Measurements from ENCODE around the gene CENPP.

The CENPP gene

DNA sequence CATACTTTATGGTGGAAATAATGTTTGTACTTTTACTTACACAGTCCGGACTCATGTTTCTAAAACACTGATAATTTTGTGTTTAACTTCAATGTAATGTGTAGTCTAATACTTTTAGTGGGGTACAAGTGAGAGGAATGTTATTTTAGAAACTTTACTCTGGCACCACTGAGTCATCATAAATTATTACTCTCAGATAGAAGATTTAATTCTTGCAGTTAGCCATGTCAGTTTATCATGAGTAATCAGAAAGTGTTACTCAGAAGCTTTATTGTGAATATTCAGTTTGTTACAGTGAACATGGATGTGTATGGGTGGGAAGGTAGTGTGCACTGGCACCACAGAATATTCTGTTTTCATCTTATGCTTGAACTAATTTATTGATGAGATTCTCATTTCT, 58.6 kb downstream of the CENPP start:
- H3K4me3 ChIP-seq (ENCODE audit: low read depth, low read length), result no peak overlapping the region
- no peak for TF ChIP-seq MYC (IDR thresholded peaks at IDR 0.05; ENCODE audit: low read depth, low read length)
- TF ChIP-seq, protein P1, sequence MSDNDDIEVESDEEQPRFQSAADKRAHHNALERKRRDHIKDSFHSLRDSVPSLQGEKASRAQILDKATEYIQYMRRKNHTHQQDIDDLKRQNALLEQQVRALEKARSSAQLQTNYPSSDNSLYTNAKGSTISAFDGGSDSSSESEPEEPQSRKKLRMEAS (IDR thresholded peaks at IDR 0.05; ENCODE audit: low read depth, low read length), result no peak
- TF ChIP-seq, protein P2, sequence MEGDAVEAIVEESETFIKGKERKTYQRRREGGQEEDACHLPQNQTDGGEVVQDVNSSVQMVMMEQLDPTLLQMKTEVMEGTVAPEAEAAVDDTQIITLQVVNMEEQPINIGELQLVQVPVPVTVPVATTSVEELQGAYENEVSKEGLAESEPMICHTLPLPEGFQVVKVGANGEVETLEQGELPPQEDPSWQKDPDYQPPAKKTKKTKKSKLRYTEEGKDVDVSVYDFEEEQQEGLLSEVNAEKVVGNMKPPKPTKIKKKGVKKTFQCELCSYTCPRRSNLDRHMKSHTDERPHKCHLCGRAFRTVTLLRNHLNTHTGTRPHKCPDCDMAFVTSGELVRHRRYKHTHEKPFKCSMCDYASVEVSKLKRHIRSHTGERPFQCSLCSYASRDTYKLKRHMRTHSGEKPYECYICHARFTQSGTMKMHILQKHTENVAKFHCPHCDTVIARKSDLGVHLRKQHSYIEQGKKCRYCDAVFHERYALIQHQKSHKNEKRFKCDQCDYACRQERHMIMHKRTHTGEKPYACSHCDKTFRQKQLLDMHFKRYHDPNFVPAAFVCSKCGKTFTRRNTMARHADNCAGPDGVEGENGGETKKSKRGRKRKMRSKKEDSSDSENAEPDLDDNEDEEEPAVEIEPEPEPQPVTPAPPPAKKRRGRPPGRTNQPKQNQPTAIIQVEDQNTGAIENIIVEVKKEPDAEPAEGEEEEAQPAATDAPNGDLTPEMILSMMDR (IDR thresholded peaks at IDR 0.05; ENCODE audit: low read depth, low read length), result no peak
- no peak for TF ChIP-seq POLR2A (IDR thresholded peaks at IDR 0.05; ENCODE audit: extremely low read depth, insufficient read length)
- no peak for DNase-seq (ENCODE audit: low read depth)

DNA sequence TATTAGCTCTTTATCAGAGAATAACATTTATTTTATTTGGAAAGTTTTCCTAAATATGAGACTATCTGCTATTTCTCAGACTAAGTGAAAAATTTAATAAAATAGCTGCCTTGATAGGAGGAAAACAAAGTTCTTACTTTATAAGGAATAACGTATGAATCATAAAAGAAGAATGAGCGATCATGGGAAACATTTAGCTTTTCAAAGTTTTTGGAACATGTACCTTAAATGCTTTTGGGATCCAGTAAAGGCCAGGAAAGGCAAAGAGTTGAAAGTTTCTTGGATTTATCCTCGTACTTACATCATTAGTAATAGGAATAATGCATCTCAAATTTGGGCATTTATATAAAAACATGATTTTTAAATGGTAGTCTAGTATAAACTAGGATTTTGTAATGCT, 59.2 kb downstream of the CENPP start:
- H3K4me3 ChIP-seq (ENCODE audit: low read depth, low read length), result no peak overlapping the region
- DNase-seq (ENCODE audit: low read depth), result no peak
- TF ChIP-seq, protein P2 (IDR thresholded peaks at IDR 0.05; ENCODE audit: low read depth, low read length), result no peak
- TF ChIP-seq MYC (IDR thresholded peaks at IDR 0.05; ENCODE audit: low read depth, low read length), result no peak

DNA sequence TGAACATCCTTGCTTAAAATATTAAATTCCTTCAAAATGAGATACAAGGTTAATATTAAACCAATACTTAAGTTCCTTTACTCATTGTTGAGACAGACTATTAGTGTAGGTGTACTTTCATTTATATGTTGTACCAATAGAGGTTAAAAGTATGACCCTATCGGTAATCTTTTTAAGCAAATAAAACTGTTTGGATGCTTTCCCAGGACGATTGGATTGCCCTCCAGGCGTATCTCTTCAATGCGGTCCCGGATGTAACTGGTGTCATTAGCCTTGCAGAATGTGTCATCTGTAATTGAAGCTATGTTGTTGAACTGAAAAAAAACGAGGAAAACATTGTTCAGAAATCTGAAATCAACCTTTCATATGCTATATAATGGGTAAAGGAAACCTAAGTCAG, 59.7 kb downstream of the CENPP start:
- TF ChIP-seq MYC (IDR thresholded peaks at IDR 0.05; ENCODE audit: low read depth, low read length), result no peak
- TF ChIP-seq, protein P1 (IDR thresholded peaks at IDR 0.05; ENCODE audit: low read depth, low read length), result no peak
- TF ChIP-seq, protein P2 (IDR thresholded peaks at IDR 0.05; ENCODE audit: low read depth, low read length), result no peak
- no peak for TF ChIP-seq POLR2A (IDR thresholded peaks at IDR 0.05; ENCODE audit: extremely low read depth, insufficient read length)
- no peak overlapping the region for H3K4me3 ChIP-seq (ENCODE audit: low read depth, low read length)
- DNase-seq (ENCODE audit: low read depth), result no peak

DNA sequence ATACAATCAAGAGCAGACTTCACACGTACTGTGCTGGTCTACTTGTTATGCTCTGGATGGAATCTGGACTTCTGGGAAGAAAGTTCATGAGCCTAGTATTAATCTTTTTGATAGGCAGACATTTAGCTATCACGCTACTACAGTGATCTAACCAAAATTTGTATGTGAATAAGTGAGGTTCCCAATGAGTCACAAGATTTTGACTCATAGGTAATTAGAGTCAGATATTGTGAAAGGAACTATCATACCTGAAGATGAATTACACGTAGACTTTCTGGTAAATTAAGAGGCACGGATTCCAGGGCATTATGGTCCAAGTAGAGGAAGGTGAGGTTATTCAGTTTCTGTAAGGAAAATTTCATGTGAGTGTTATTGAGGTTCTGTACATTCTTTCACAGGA, 60.2 kb downstream of the CENPP start:
- no peak for DNase-seq (ENCODE audit: low read depth)
- H3K4me3 ChIP-seq (ENCODE audit: low read depth, low read length), result no peak overlapping the region
- TF ChIP-seq, protein P2 (IDR thresholded peaks at IDR 0.05; ENCODE audit: low read depth, low read length), result no peak
- no peak for TF ChIP-seq MYC (IDR thresholded peaks at IDR 0.05; ENCODE audit: low read depth, low read length)
- TF ChIP-seq POLR2A (IDR thresholded peaks at IDR 0.05; ENCODE audit: extremely low read depth, insufficient read length), result no peak
- TF ChIP-seq, protein P1 (IDR thresholded peaks at IDR 0.05; ENCODE audit: low read depth, low read length), result no peak

DNA sequence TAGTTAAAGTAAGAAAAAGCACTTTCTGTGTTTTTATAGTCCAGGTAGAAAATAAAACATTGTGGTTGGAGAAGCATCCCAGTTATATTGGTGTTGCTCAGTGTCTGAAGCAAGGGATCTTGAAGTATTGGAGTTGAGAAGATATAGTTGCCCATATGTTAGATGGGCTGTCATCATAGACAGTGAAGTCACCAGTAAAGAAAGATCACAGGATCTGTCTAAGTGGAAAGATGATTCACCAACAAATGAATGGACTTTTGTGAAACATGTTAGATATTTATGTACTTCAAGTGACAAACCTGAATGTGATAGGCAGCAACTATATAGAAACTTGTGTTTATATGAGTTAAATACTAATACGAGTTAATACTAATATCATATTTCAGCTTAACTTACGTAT, 66.9 kb downstream of the CENPP start:
- no peak for DNase-seq (ENCODE audit: low read depth)
- TF ChIP-seq, protein P1 (IDR thresholded peaks at IDR 0.05; ENCODE audit: low read depth, low read length), result no peak
- TF ChIP-seq, protein P2 (IDR thresholded peaks at IDR 0.05; ENCODE audit: low read depth, low read length), result no peak
- TF ChIP-seq MYC (IDR thresholded peaks at IDR 0.05; ENCODE audit: low read depth, low read length) (no peak), POLR2A (IDR thresholded peaks at IDR 0.05; ENCODE audit: extremely low read depth, insufficient read length) (no peak)
- H3K4me3 ChIP-seq (ENCODE audit: low read depth, low read length), result no peak overlapping the region

DNA sequence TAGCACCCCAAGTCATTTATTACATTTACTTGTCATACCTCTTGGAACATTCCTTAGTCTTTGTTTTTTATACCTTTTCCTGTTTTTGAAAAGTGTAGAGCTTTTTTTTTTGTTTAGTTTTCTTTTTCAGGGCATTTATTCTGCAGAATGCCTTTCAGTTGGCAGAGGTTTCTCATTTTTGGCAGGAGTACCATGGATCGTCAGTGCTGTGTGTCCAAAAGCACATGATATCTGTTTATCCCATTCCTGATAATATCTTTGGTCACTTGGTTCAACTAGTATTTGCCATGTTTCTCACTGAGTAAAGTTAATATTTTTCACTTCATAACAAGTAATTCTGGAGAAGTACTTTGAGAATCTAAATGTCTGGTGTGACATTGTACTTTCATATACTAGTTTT, 67.9 kb downstream of the CENPP start:
- TF ChIP-seq MYC (IDR thresholded peaks at IDR 0.05; ENCODE audit: low read depth, low read length) (no peak), POLR2A (IDR thresholded peaks at IDR 0.05; ENCODE audit: extremely low read depth, insufficient read length) (no peak)
- TF ChIP-seq, protein P2 (IDR thresholded peaks at IDR 0.05; ENCODE audit: low read depth, low read length), result no peak
- TF ChIP-seq, protein P1 (IDR thresholded peaks at IDR 0.05; ENCODE audit: low read depth, low read length), result no peak
- no peak for DNase-seq (ENCODE audit: low read depth)
- no peak overlapping the region for H3K4me3 ChIP-seq (ENCODE audit: low read depth, low read length)

All from NB4 (cell line).